Neural crest cell (in vitro differentiated cells): ENCODE data around the gene INPP4B. TPM values are rescaled to one million over a fixed set of nuclear protein-coding genes. Genes with fewer than 3 reads are reported as not detected.

Source experiments
- DNase-seq: peaks from one replicate; pipeline ENCODE4 v3.0.0; 2021; ENCODE audit warnings: low read depth, mixed read lengths, low spot score
- H3K27ac Mint-ChIP-seq: one replicate; pipeline ENCODE4 v1.8.0; 2021; ENCODE audit warnings: mild to moderate bottlenecking, mixed read lengths; ENCODE audit not compliant: unreplicated experiment
- H3K27me3 Mint-ChIP-seq: 2 replicates; pipeline ENCODE4 v1.8.0; 2021; ENCODE audit warnings: low read depth, mild to moderate bottlenecking, mixed read lengths
- H3K36me3 Mint-ChIP-seq: 2 replicates; pipeline ENCODE4 v1.8.0; 2021; ENCODE audit warnings: low read depth, mild to moderate bottlenecking, mixed read lengths
- H3K4me1 Mint-ChIP-seq: 2 replicates; pipeline ENCODE4 v1.8.0; 2021; ENCODE audit warnings: mixed read lengths
- H3K4me3 Mint-ChIP-seq: one replicate; pipeline ENCODE4 v1.8.0; 2021; ENCODE audit warnings: mild to moderate bottlenecking, mixed read lengths
- H3K9me3 Mint-ChIP-seq: 2 replicates; pipeline ENCODE4 v1.8.0; 2021; ENCODE audit warnings: mixed read lengths
- CTCF ChIP-seq: fragments of 200-600 bp; sonication (generic); conservative IDR thresholded peaks from 2 replicates; pipeline ENCODE4 v1.5.0; 2021; ENCODE audit warnings: antibody characterized with exemption, mild to moderate bottlenecking
- total RNA-seq: library from RNA; stranded (reverse); gene quantifications from 2 replicates; pipeline ENCODE4 v1.2.1, GENCODE V29; 2021

INPP4B gene
- total RNA-seq, 1 donor from 2014 or later, result 7.3 TPM

- H3K27me3 Mint-ChIP-seq, result no peaks in the 10 kb centered on the region
- no peak overlapping the region for H3K27ac Mint-ChIP-seq
- peaks cover 21% of the 10 kb centered on the region for H3K9me3 Mint-ChIP-seq
- H3K4me1 Mint-ChIP-seq, result no peaks in the 10 kb centered on the region
- H3K4me3 Mint-ChIP-seq, result no peak overlapping the region
- no peak for TF ChIP-seq CTCF
- H3K36me3 Mint-ChIP-seq, result peaks cover 10% of the 10 kb centered on the region
- no peak for DNase-seq
Observed at GRCh38 chr4:142607976-142608375, 238.1 kb downstream of the INPP4B start.

- no peaks in the 10 kb centered on the region for H3K27me3 Mint-ChIP-seq
- no peak overlapping the region for H3K4me3 Mint-ChIP-seq
- H3K4me1 Mint-ChIP-seq, result no peaks in the 10 kb centered on the region
- no peak for DNase-seq
- no peak overlapping the region for H3K27ac Mint-ChIP-seq
- H3K36me3 Mint-ChIP-seq, result peaks cover 8% of the 10 kb centered on the region
- peaks cover 21% of the 10 kb centered on the region for H3K9me3 Mint-ChIP-seq
- no peak for TF ChIP-seq CTCF
Observed at GRCh38 chr4:142600952-142601351, 245.1 kb downstream of the INPP4B start.

DNA sequence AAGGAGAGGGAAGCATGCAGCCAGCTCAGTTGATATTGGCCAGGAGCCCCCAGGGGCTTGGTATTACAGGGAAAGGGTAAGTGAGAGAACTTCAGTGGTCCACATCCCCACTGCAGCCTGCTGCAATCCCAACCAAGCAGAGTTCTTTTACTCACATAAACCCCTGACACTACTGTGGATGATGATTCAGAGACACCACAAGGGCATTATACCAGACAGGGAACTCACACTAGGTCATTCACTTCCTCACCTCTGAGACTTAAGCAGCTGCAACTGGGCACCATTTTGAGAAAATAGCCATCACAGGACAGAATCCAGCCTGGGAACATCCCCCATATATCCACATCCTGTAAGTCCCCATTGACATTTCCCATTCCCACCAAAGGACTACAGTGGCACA is 248.0 kb downstream of the INPP4B start:
- H3K27ac Mint-ChIP-seq, result no peak overlapping the region
- no peaks in the 10 kb centered on the region for H3K27me3 Mint-ChIP-seq
- peaks cover 2% of the 10 kb centered on the region for H3K36me3 Mint-ChIP-seq
- no peaks in the 10 kb centered on the region for H3K4me1 Mint-ChIP-seq
- TF ChIP-seq CTCF, result no peak
- no peak for DNase-seq
- peaks cover 15% of the 10 kb centered on the region for H3K9me3 Mint-ChIP-seq
- H3K4me3 Mint-ChIP-seq, result no peak overlapping the region

DNA sequence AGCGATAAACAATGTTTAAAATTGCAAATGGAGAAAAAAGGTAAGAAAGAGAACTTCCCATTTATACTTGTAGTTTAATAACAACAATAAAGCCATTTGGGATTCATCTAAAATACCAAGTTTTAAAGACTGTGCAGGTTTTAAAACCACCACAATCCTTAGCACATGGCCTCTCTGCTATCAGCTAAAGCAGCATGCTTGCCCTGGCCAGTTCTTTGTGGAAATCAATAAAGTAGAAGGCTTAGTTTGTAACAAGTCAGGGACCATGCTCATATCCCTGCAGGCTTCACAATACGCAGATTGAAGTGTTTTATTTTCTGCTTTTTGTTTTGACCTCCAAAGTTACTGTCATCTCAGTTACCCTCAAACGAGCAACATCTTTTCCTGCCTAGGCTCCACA is 249.5 kb downstream of the INPP4B start:
- DNase-seq, result no peak
- no peak for TF ChIP-seq CTCF
- no peaks in the 10 kb centered on the region for H3K36me3 Mint-ChIP-seq
- H3K4me3 Mint-ChIP-seq, result no peak overlapping the region
- no peaks in the 10 kb centered on the region for H3K4me1 Mint-ChIP-seq
- H3K27ac Mint-ChIP-seq, result no peak overlapping the region
- H3K9me3 Mint-ChIP-seq, result peaks cover 9% of the 10 kb centered on the region
- no peaks in the 10 kb centered on the region for H3K27me3 Mint-ChIP-seq

DNA sequence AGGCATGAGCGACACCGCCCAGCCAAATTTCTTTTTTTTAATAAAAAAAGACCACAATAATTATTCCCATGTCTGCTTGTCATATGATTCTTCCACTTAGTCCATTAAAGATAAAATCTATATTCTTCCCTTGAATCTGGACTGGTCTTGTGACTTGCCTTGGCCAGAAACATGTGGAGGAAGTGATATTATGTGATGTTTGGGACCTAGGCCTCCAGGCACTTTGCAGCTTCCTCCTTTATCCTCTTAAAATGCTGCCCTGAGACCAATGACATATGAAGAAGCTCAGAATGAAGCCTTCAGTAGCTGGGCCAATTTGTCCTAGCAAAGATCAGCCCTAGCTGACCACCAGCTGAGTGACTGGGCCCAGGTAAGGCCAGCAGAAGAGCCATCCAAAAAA is 250.0 kb downstream of the INPP4B start:
- DNase-seq, result no peak
- Mint-ChIP-seq H3K9me3 (peaks cover 9% of the 10 kb centered on the region), H3K36me3 (no peaks in the 10 kb centered on the region), H3K27ac (no peak overlapping the region), H3K4me1 (no peaks in the 10 kb centered on the region), H3K27me3 (no peaks in the 10 kb centered on the region), H3K4me3 (no peak overlapping the region)
- TF ChIP-seq CTCF, result no peak
